Urinary bladder (tissue), 4 donors: Measurements from ENCODE around the gene CLDN1. TPM values are rescaled to one million over a fixed set of nuclear protein-coding genes. Genes with fewer than 3 reads are reported as not detected.
A peak's percentile ranks its signal among the peaks of the same experiment; 100 is the strongest.

ENCODE experiments used
- DNase-seq: peaks from one replicate; pipeline ENCODE4 v3.0.0-alpha.2; 2015; ENCODE audit errors: extremely low spot score
- H3K27ac ChIP-seq: one replicate; pipeline ENCODE4 v1.5.1; 2013; ENCODE audit warnings: low read depth, mild to moderate bottlenecking, moderate library complexity
- H3K36me3 ChIP-seq: one replicate; pipeline ENCODE4 v1.6.1; 2013; ENCODE audit warnings: mild to moderate bottlenecking, moderate library complexity; ENCODE audit not compliant: insufficient read depth
- H3K4me1 ChIP-seq: one replicate; pipeline ENCODE4 v1.6.1; 2013; ENCODE audit warnings: mild to moderate bottlenecking, moderate library complexity; ENCODE audit not compliant: insufficient read depth
- H3K4me3 ChIP-seq: one replicate; pipeline ENCODE4 v1.5.1; 2013; ENCODE audit warnings: low read depth, low read length
- WGBS: extraction: QIAGEN DNeasy Blood & Tissue Kit; methylation state at CpG from one replicate; pipeline ENCODE4 v1.1.7; 2013; 5-methylcytosine and 5-hydroxymethylcytosine counted together
- polyA plus RNA-seq: library from polyadenylated mRNA; stranded (reverse); fragments of 200-250 nt; gene quantifications from one replicate; pipeline ENCODE4 v1.2.3, GENCODE V29; 2013
- total RNA-seq: library from RNA; depleted of rRNA; stranded (reverse); fragments of >200 nt; gene quantifications from one replicate; pipeline ENCODE4 v1.2.3, GENCODE V29; 2014
- donor health status: healthy with polysubstance abuse.
- donor health status: healthy.

Gene CLDN1, protein sequence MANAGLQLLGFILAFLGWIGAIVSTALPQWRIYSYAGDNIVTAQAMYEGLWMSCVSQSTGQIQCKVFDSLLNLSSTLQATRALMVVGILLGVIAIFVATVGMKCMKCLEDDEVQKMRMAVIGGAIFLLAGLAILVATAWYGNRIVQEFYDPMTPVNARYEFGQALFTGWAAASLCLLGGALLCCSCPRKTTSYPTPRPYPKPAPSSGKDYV
- total RNA-seq (13.2 TPM), polyA plus RNA-seq (15.8 TPM)

DNA sequence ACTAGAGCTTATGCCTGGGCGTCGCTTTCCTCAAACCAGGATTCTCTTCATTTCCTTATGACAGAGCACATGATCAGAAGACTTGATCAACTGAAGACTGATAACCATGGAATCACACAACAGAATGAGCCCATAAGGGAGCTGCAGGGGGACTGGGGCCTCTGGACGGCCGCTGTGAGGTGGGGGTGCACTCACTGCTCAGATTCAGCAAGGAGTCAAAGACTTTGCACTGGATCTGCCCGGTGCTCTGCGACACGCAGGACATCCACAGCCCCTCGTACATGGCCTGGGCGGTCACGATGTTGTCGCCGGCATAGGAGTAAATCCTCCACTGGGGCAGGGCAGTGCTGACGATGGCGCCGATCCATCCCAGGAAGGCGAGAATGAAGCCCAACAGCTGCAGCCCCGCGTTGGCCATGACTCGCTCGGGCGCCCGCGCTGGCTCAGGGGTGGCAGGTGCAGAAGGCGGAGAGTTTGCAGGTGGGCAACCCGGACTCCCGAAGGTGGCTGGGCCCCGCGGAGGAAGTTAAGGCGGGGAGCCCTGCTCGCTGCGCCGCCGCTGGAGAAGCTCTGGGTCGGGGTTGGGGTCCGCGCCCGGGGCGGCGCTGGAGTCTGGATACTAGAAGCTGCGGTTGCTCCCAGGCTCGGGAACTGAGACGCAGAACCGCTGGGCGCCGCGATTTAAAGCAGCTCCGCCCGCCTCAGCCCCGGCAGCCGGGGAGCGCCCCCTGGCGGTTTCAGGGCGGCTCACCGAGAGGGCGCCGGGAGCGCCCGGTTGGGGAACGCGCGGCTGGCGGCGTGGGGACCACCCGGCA is at the start of gene CLDN1:
Gene CLDN1 (minus strand): TSS at position 658 of the 815 bp plus-strand sequence. CDS start 240 bp downstream, at position 418.
- DNase-seq: no peak
- H3K27ac ChIP-seq: no peak within 1 kb of the TSS

DNA sequence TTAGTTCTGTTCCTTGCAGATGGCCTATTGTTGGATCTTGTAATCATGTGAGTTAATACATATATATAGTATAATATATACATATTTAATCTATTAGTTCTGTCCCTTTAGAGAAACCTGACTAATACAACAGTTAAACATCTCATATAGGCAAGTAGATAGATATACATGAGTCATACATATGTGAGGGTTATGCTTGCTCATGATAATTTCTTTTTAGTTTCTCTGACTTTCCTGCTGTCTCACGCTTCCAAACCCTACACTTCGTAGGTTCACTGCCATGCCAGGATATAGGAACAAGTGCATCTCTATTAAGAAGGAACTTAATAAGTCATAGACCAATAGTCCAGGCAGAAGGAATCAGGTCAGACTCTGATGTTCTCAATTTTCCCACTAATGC is 48.9 kb upstream of the CLDN1 start:
- 64% methylated on average over 2 of the region's 2 CpGs for WGBS
- H3K27ac ChIP-seq: no peak overlapping the region
- no peak for DNase-seq
- H3K36me3 ChIP-seq: no peaks in the 10 kb centered on the region
- H3K4me1 ChIP-seq: no peaks in the 10 kb centered on the region
- no peak overlapping the region for H3K4me3 ChIP-seq

More for the DNA sequence above, at the start of gene CLDN1:
- WGBS: 5% methylated on average over 64 of the region's 64 CpGs
- Histone ChIP-seq H3K4me1 (no peaks in the 10 kb centered on the region), H3K4me3 (peak within 1 kb of the TSS; percentile 51), H3K36me3 (no peaks in the 10 kb centered on the region)

DNA sequence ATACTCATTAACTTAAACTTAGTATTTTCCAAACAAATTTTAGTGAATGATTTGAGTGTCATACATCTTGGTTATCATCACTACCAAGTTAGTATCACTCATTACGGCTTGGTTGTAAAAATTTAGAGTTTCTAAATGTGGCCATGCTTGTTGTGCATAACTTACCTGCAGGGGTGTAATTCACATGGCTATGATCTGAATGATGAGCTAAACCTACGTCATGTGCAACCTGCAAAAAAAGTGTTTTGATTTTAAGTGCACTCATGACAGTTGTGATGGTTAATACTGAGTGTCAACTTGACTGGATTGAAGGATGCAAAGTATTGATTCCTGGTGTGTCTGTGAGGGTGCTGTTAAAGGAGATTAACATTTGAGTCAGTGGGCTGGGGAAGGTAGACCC is 48.1 kb upstream of the CLDN1 start:
- WGBS: 82% methylated on average over 2 of the region's 2 CpGs
- H3K27ac ChIP-seq: no peak overlapping the region
- no peak overlapping the region for H3K4me3 ChIP-seq
- H3K4me1 ChIP-seq: no peaks in the 10 kb centered on the region
- H3K36me3 ChIP-seq: no peaks in the 10 kb centered on the region
- DNase-seq: no peak

DNA sequence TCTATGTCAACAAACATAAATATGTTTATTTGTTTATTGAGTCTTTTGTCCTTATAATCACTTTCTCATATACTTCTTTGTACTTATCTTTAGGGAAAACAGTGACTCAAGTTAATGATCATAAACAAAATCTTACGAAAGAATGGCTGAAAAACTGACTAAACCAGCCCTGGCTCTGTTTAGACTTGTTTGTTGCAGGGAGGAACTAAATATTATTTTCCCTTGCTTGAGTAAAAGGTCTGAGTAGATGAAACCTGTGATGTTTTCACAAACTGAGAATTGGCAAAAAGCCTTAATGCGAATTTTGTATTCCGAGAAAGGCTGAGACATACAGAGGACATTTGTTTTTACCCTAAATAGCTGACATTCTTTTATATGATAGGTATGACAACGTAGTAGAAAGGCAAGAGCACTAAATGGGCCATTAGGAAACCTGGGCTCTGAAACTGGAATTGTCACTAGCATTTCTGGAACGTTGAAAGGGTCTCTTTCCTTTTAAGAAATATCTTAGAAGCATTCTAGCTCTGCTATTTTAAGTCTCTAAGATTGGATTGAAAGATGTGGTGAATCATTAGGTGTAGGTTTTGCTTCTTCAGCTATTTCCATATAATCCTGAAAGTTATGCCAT is 47.5 kb upstream of the CLDN1 start:
- no peaks in the 10 kb centered on the region for H3K4me1 ChIP-seq
- WGBS: 63% methylated on average over 5 of the region's 5 CpGs
- H3K27ac ChIP-seq: peak overlapping the region; percentile 59
- no peaks in the 10 kb centered on the region for H3K36me3 ChIP-seq
- peak; percentile 48 for DNase-seq
- H3K4me3 ChIP-seq: no peak overlapping the region

DNA sequence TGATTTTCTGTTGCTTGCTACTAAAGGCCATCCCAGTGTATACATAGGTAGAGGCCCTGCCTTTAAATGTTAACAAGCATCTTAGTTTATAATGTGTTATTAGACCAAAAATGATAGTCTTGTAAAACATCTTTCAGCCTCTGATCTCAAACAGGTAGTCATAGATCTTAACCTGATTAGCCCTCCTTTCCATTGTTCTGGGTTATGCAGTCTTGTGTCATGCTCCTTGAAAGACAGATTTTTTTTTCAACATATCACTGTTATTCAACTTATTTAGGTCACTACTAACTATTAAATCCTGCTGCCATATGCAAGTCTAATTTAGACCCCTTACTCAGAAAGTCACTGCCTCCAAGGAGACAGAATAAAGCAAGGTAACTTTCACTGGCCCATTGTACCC is 46.6 kb upstream of the CLDN1 start:
- no peak overlapping the region for H3K4me3 ChIP-seq
- H3K27ac ChIP-seq: peak overlapping the region; percentile 67
- DNase-seq: no peak

DNA sequence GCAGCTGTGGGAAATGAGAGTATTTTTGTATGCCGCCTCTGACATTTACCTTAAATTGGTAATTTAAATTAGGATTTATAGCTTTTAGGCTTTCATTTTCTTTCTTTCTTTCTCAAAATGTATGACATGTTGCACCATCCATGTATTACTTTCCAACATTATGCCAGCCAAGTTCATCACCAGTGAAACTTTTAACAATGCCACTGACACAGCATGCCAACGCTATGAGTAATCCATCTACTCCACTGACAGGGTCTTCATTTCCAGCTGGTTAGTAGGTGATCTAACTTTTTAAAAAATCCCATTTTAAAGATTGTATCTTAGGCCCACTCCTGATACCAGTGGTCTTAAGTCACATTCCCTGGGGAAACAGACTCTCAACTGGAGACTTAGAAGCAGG is 43.9 kb upstream of the CLDN1 start:
- Histone ChIP-seq H3K36me3 (no peaks in the 10 kb centered on the region), H3K27ac (no peak overlapping the region), H3K4me3 (no peak overlapping the region), H3K4me1 (peaks cover under 1% of the 10 kb centered on the region)
- WGBS: 70% methylated on average over 2 of the region's 2 CpGs
- DNase-seq: no peak

More for the DNA sequence above, 46.6 kb upstream of the CLDN1 start:
- Histone ChIP-seq H3K4me1 (no peaks in the 10 kb centered on the region), H3K36me3 (no peaks in the 10 kb centered on the region)

DNA sequence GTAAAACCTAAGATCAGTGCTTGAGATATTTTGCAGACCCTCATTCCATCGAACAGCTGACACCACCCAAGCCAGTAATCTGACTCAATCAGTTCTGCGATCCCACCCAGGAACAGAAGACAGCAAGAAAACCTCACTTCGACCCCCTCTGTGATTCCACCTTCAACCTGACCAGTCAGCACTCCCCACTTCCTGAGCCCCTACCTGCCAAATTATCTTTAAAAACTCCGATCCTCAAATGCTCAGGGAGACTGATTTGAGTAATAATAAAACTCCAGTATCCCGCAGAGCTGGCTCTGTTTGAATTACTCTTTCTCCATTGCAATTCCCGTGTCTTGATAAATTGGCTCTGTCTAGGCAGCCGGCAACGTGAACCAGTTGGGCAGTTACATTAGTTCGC is 40.0 kb upstream of the CLDN1 start:
- WGBS: 76% methylated on average over 9 of the region's 9 CpGs

DNA sequence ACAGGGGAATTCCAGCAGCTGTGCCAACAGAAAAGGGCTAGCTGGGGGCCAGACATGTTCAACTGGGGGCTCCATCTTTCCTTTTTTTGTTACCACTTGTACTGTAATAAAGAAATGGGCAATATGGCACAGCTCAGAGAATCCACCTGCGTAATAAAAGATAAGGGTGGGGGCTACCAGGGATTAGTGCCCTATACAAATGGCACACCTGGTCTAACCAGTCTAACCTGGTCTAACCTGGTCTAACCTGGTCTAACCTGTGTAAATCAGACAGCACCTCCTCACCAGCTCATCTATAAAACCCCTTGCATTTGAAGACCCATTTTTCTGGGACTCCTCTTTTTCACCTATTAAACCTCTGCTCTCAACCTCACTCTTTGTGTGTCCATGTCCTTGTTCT is 39.5 kb upstream of the CLDN1 start:
- Histone ChIP-seq H3K27ac (no peak overlapping the region), H3K36me3 (no peaks in the 10 kb centered on the region), H3K4me1 (peaks cover 3% of the 10 kb centered on the region), H3K4me3 (no peak overlapping the region)
- DNase-seq: no peak
- 92% methylated on average over 1 of the region's 1 CpG for WGBS

More for the DNA sequence above, 40.0 kb upstream of the CLDN1 start:
- peaks cover 3% of the 10 kb centered on the region for H3K4me1 ChIP-seq
- no peak overlapping the region for H3K27ac ChIP-seq
- H3K4me3 ChIP-seq: no peak overlapping the region
- no peak for DNase-seq
- no peaks in the 10 kb centered on the region for H3K36me3 ChIP-seq

DNA sequence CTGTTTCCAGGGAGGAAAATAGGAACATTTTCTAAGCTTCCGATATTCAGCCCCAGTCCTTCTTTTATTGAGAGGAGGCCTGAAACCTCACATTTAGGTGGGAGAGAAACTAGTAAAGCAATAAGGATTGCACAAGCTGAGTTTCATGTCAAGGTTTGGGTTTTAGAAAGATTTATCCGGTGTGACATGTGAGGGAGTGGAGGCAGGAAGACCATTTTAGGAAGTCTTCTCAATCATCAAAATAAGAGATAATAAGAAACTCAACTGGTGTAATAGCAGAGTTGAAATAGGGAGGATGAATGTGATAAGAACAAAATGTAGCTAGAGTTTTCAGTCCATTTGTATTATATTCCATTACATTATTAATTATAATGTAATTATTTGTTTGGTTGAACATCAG is 38.0 kb upstream of the CLDN1 start:
- no peak for DNase-seq
- Histone ChIP-seq H3K36me3 (no peaks in the 10 kb centered on the region), H3K4me3 (no peak overlapping the region), H3K4me1 (peaks cover 3% of the 10 kb centered on the region), H3K27ac (no peak overlapping the region)
- WGBS: 92% methylated on average over 2 of the region's 2 CpGs

DNA sequence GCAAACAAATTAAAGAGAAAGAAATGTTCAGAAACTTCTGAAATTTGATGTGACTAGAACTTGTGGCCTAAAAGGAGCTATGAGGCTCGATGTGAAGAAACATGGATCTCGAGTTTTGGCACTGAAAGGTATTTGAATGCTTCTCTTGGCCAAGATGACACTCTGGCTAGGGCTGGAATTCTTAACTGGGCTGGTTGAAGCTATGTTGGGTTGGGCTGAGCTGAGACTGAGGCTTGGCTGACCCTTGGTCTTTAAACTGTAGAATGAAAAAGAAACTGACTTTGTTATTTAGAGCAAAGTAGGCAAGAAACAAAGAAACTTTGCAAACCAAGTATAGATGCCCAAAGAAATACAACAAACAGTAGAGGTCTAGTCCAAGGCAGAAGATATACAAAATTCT is 37.6 kb upstream of the CLDN1 start:
- Histone ChIP-seq H3K36me3 (no peaks in the 10 kb centered on the region), H3K4me1 (peaks cover 3% of the 10 kb centered on the region), H3K4me3 (no peak overlapping the region), H3K27ac (no peak overlapping the region)
- DNase-seq: no peak
- 67% methylated on average over 2 of the region's 2 CpGs for WGBS

DNA sequence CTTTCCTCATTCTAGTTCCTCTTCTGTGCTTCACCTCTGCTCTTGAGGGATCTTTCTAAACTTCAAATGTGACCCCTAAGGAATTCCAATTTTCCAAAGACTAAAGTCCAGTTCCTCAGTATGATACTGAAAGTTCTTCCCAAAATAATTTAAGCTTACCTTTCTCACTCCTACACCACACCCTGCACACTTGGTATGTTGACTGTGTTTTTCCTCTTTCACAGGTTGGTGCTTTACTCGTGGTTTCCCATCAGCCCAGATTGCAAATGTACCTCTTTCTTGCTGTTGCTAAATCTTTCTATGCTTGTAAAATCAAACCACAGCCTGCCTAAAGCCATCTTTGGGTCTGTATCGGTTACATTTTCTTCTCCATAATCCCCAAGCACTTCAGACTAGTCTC is 35.2 kb upstream of the CLDN1 start:
- 49% methylated on average over 2 of the region's 2 CpGs for WGBS
- Histone ChIP-seq H3K27ac (no peak overlapping the region), H3K4me1 (peaks cover 3% of the 10 kb centered on the region), H3K36me3 (no peaks in the 10 kb centered on the region), H3K4me3 (no peak overlapping the region)
- DNase-seq: no peak

DNA sequence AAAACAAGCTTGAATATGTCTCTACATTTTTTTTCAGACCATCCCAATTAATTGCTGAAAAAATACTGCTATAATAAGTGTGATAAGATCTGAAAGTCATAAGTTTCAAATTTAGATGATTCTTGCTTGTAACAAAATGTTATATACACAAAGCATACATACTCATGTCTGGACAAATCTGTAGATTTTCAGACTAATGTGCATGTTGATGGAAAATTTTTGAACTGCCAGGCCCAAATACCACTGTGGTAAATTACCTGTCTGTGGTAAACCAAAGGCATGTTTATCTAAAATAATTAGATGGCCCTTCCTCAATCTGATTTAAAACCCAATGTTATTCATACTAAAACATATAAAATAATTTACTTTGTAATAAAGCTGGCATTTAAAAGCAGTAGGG is 34.0 kb upstream of the CLDN1 start:
- no peak overlapping the region for H3K27ac ChIP-seq
- H3K36me3 ChIP-seq: no peaks in the 10 kb centered on the region
- no peak for DNase-seq
- no peak overlapping the region for H3K4me3 ChIP-seq
- H3K4me1 ChIP-seq: peaks cover 3% of the 10 kb centered on the region

DNA sequence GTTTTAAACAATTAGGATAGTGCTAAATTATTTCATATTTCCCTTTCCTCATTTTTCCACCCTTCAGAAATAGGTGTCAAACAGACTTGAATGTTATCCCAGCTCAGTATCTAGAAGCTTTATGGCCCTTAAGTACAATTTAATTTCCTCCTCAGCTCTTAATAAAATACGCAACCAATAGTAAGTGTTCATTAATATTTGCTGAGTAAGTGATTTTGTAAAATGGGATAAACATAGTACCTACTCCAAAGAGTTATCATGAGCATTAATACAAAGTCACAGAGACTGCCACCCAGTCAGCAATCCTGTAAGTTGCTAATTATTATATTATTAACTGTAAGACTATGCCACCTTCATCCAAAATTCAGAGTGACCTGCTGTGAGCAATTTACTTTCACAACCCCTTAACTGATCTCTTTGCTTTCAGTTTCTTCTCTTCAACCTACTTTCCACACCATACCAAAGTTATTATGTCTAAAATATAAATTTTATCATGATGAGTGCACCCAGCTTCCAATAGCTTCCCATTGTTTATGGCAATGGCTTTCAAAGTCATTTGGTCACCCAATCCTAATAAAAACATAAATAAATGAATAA is 30.7 kb upstream of the CLDN1 start:
- Histone ChIP-seq H3K27ac (no peak overlapping the region), H3K4me1 (peaks cover 2% of the 10 kb centered on the region), H3K36me3 (no peaks in the 10 kb centered on the region), H3K4me3 (no peak overlapping the region)
- DNase-seq: no peak
- WGBS: 98% methylated on average over 1 of the region's 1 CpG

DNA sequence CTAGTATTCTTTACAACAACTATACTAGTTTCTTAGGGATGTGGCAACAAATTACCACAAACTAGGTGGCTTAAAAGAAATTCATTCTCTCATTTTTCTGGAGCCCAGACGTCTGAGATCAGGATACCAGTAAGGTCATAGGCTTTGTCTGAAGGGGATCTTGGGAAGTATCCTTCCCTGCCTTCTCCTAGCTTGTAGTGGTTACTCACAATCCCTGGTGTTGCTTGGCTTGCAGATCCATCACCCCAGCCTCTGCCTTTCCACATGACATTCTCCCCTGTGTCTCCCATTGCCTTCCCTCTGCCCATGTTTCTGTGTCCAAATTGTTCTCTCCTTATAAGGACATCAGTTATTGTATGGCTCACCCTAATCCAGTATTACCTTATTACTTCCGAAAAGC is 24.3 kb upstream of the CLDN1 start:
- Histone ChIP-seq H3K27ac (no peak overlapping the region), H3K36me3 (no peaks in the 10 kb centered on the region), H3K4me3 (no peak overlapping the region), H3K4me1 (no peaks in the 10 kb centered on the region)
- no peak for DNase-seq
- 89% methylated on average over 2 of the region's 2 CpGs for WGBS
